SKM-1 treated with dmso at 0.1 percent for 144 hours (cell line): ENCODE measurements around the gene DENR.
"Not testable (repeated sequence)": the region's sequence is repeated elsewhere in the genome, so short reads cannot be mapped to it uniquely, and the experiment has no call there.

ENCODE experiments used
- DNase-seq: peaks from one replicate; lab custom pipeline; 2025; ENCODE audit not compliant: unreplicated experiment; lab: John Stamatoyannopoulos, UW

The DENR gene

GRCh38 chr12:122752464-122753318 is at the start of gene DENR:
TSS of gene DENR (plus strand) at chr12:122752824. CDS start at chr12:122753702, 878 bp downstream.
- peak; percentile 79 for DNase-seq

GRCh38 chr12:122702890-122703611 is 49.6 kb upstream of the DENR start, which contains the start of gene HCAR2:
TSS of gene HCAR2 (minus strand) at chr12:122703357. CDS start at chr12:122703283, 74 bp downstream.
- DNase-seq: not testable (repeated sequence)

- not testable (repeated sequence) for DNase-seq
Observed at GRCh38 chr12:122703841-122704240, 48.8 kb upstream of the DENR start.

GRCh38 chr12:122709287-122709686 is 43.3 kb upstream of the DENR start:
- not testable (repeated sequence) for DNase-seq

- not testable (repeated sequence) for DNase-seq
Observed at GRCh38 chr12:122710341-122710740, 42.3 kb upstream of the DENR start.

- not testable (repeated sequence) for DNase-seq
Observed at GRCh38 chr12:122711266-122711665, 41.4 kb upstream of the DENR start.

- not testable (repeated sequence) for DNase-seq
Observed at GRCh38 chr12:122713491-122714188, 39.0 kb upstream of the DENR start.

- not testable (repeated sequence) for DNase-seq
Observed at GRCh38 chr12:122715211-122715610, 37.4 kb upstream of the DENR start.

- DNase-seq: not testable (repeated sequence)
Observed at GRCh38 chr12:122716658-122717057, 36.0 kb upstream of the DENR start, which contains the start of gene HCAR3. TSS of gene HCAR3 (minus strand) at chr12:122716811. CDS start at chr12:122716737, 74 bp downstream.

- DNase-seq: no peak
Observed at GRCh38 chr12:122721057-122721545, 31.5 kb upstream of the DENR start.

- no peak for DNase-seq
Observed at GRCh38 chr12:122722387-122722786, 30.2 kb upstream of the DENR start.

- no peak for DNase-seq
Observed at GRCh38 chr12:122724641-122725243, 27.9 kb upstream of the DENR start.

GRCh38 chr12:122725452-122726079 is 27.1 kb upstream of the DENR start:
- no peak for DNase-seq

- peak; percentile 43 for DNase-seq
Observed at GRCh38 chr12:122726080-122726558, 26.5 kb upstream of the DENR start.

- DNase-seq: no peak
Observed at GRCh38 chr12:122729583-122730214, 22.9 kb upstream of the DENR start.

- no peak for DNase-seq
Observed at GRCh38 chr12:122730215-122731014, 22.2 kb upstream of the DENR start, which contains the start of gene HCAR1. TSS of gene HCAR1 (minus strand) at chr12:122730844. CDS start at chr12:122730339, 505 bp downstream.

- DNase-seq: no peak
Observed at GRCh38 chr12:122732170-122732569, 20.5 kb upstream of the DENR start.

GRCh38 chr12:122732611-122733010 is 20.0 kb upstream of the DENR start:
- DNase-seq: no peak
